A549 (cell line): ENCODE results near the gene PIM1. TPM values are rescaled to one million over a fixed set of nuclear protein-coding genes. Genes with fewer than 3 reads are reported as not detected.
A peak's percentile ranks its signal among the peaks of the same experiment; 100 is the strongest.

Experiments used
- ATAC-seq, 2 experiments: fragments of 200-7000 bp in 1 of 2; fragments of >200 bp in 1 of 2; cut with Nextera tagmentation in 1 of 2; cut with Tn5 transposase in 1 of 2; 3 replicates each; pipeline versions ENCODE4 v1.8.0 to v1.9.1; 2018 to 2020; ENCODE audit warnings: mild to moderate bottlenecking in 1 of 2, moderate library complexity in 1 of 2
- CTCF ChIA-PET: fragments of 300-600 bp; sonication (Branson Sonifier 250); formaldehyde crosslinking; extraction: SDS; loops from one replicate; lab custom pipeline; 2021; ENCODE audit warnings: antibody characterized with exemption, inconsistent platforms; lab: Yijun Ruan, JAX
- POLR2A ChIA-PET: fragments of 350-600 bp; formaldehyde crosslinking; extraction: SDS; loops from one replicate; lab custom pipeline; 2021; ENCODE audit warnings: antibody characterized with exemption, inconsistent platforms; lab: Yijun Ruan, JAX
- DNase-seq, 2 experiments: peaks; one replicate each; pipeline versions ENCODE4 v3.0.0 to v3.0.0-alpha.2; 2011 to 2016; ENCODE audit warnings: low read depth in 1 of 2, low spot score in 1 of 2
- FAIRE-seq: peaks from 2 replicates; lab custom pipeline; 2011; peaks lifted over from hg19 to GRCh38; lab: Jason Lieb, UNC
- H3K27ac ChIP-seq, 2 experiments: fragments of >200 bp; sonication (Bioruptor Twin); formaldehyde crosslinking; 3 replicates each; pipeline ENCODE4 v1.5.1; 2016 to 2017
- H3K4me1 ChIP-seq: fragments of >200 bp; sonication (Bioruptor Twin); formaldehyde crosslinking; 3 replicates; pipeline ENCODE4 v1.6.1; 2016
- H3K4me2 ChIP-seq: fragments of >200 bp; sonication (Bioruptor Twin); formaldehyde crosslinking; 3 replicates; pipeline ENCODE4 v1.6.1; 2016
- H3K4me3 ChIP-seq: fragments of >200 bp; sonication (Bioruptor Twin); formaldehyde crosslinking; 3 replicates; pipeline ENCODE4 v1.5.1; 2016
- H3K9me3 ChIP-seq: fragments of >200 bp; sonication (Bioruptor Twin); formaldehyde crosslinking; 3 replicates; pipeline ENCODE4 v1.6.1; 2016
- ATOH8 ChIP-seq: fragments of 250-450 bp; sonication (Bioruptor Pico); IDR thresholded peaks from 2 replicates; pipeline ENCODE4 v1.5.0; 2020; ENCODE audit warnings: low read depth, mild to moderate bottlenecking, moderate library complexity
- BCL3 ChIP-seq: fragments of >200 bp; sonication (Bioruptor Twin); formaldehyde crosslinking; IDR thresholded peaks from 3 replicates; pipeline ENCODE4 v1.6.1; 2016
- CBX2 ChIP-seq: fragments of 200-600 bp; sonication (generic); IDR thresholded peaks from 2 replicates; pipeline ENCODE4 v1.6.1; 2016; ENCODE audit warnings: low read depth, mild to moderate bottlenecking, borderline replicate concordance
- CBX8 ChIP-seq: fragments of 200-600 bp; sonication (generic); IDR thresholded peaks from 2 replicates; pipeline ENCODE4 v1.6.1; 2016
- CHD4 ChIP-seq: fragments of 200-600 bp; sonication (generic); IDR thresholded peaks from 2 replicates; pipeline ENCODE4 v1.6.1; 2016; ENCODE audit warnings: antibody characterized with exemption, mild to moderate bottlenecking, borderline replicate concordance
- EHF ChIP-seq: fragments of 250-450 bp; sonication (Bioruptor Pico); IDR thresholded peaks from 2 replicates; pipeline ENCODE4 v1.5.0; 2020; ENCODE audit warnings: mild to moderate bottlenecking
- EHMT2 ChIP-seq: fragments of 200-600 bp; sonication (generic); IDR thresholded peaks from 2 replicates; pipeline ENCODE4 v1.6.1; 2016; ENCODE audit warnings: antibody characterized with exemption, low read depth, mild to moderate bottlenecking, moderate library complexity
- ELK1 ChIP-seq: fragments of 150-350 bp; IDR thresholded peaks from 2 replicates; pipeline ENCODE4 v1.6.1; 2014; ENCODE audit warnings: low read depth, mild to moderate bottlenecking, low read length
- ESRRA ChIP-seq: fragments of 150-350 bp; IDR thresholded peaks from 2 replicates; pipeline ENCODE4 v1.6.1; 2014; ENCODE audit warnings: mild to moderate bottlenecking, low read length, borderline replicate concordance
- FOXS1 ChIP-seq: fragments of 250-450 bp; sonication (Bioruptor Pico); IDR thresholded peaks from 2 replicates; pipeline ENCODE4 v1.5.0; 2020; ENCODE audit warnings: mild to moderate bottlenecking, moderate library complexity
- HEYL ChIP-seq: fragments of 250-450 bp; sonication (Bioruptor Pico); IDR thresholded peaks from 2 replicates; pipeline ENCODE4 v1.8.0; 2021; ENCODE audit warnings: mild to moderate bottlenecking, moderate library complexity
- HMGXB4 ChIP-seq: fragments of 250-450 bp; sonication (Bioruptor Pico); IDR thresholded peaks from 2 replicates; pipeline ENCODE4 v1.5.0; 2021; ENCODE audit warnings: mild to moderate bottlenecking, moderate library complexity, borderline replicate concordance
- HOXA7 ChIP-seq: fragments of 250-450 bp; sonication (Bioruptor Pico); IDR thresholded peaks from 2 replicates; pipeline ENCODE4 v1.5.0; 2020; ENCODE audit warnings: mild to moderate bottlenecking, moderate library complexity
- HOXB5 ChIP-seq: fragments of 250-450 bp; sonication (Bioruptor Pico); IDR thresholded peaks from 2 replicates; pipeline ENCODE4 v1.5.0; 2020; ENCODE audit warnings: mild to moderate bottlenecking, moderate library complexity
- JUN ChIP-seq, 2 experiments: fragments of >200 bp; sonication (Bioruptor Twin); formaldehyde crosslinking; IDR thresholded peaks; 2 replicates in 1 of 2; 3 replicates in 1 of 2; pipeline ENCODE4 v1.6.1; 2016 to 2017
- JUNB ChIP-seq: fragments of >200 bp; sonication (Bioruptor Twin); formaldehyde crosslinking; IDR thresholded peaks from 2 replicates; pipeline ENCODE4 v1.6.1; 2016
- KDM1A ChIP-seq: fragments of 200-600 bp; sonication (generic); IDR thresholded peaks from 2 replicates; pipeline ENCODE4 v1.6.1; 2016; ENCODE audit warnings: low read depth, mild to moderate bottlenecking
- KDM5A ChIP-seq: fragments of 200-600 bp; sonication (generic); IDR thresholded peaks from 2 replicates; pipeline ENCODE4 v1.6.1; 2016; ENCODE audit warnings: antibody characterized with exemption, mild to moderate bottlenecking
- MAFK ChIP-seq: fragments of 450-650 bp; IDR thresholded peaks from 2 replicates; pipeline ENCODE4 v1.6.1; 2014; ENCODE audit not compliant: partially characterized antibody
- MAX ChIP-seq: IDR thresholded peaks from 2 replicates; pipeline ENCODE4 v1.6.1; 2012
- MAZ ChIP-seq: fragments of 150-350 bp; IDR thresholded peaks from 2 replicates; pipeline ENCODE4 v1.6.1; 2014; ENCODE audit warnings: antibody characterized with exemption, low read depth, low read length, borderline replicate concordance
- MYC ChIP-seq: IDR thresholded peaks from 2 replicates; pipeline ENCODE4 v1.6.1; 2012; ENCODE audit warnings: mild to moderate bottlenecking, inconsistent platforms, low read length, improper control_type of control experiment, borderline replicate concordance
- NFE2L2 ChIP-seq: fragments of 150-350 bp; conservative IDR thresholded peaks from 2 replicates; pipeline ENCODE4 v1.6.1; 2014; ENCODE audit warnings: low read length
- NPAS2 ChIP-seq: fragments of 250-450 bp; sonication (Bioruptor Pico); IDR thresholded peaks from 2 replicates; pipeline ENCODE4 v1.8.0; 2022; ENCODE audit warnings: mild to moderate bottlenecking, moderate library complexity, borderline replicate concordance
- NR3C1 ChIP-seq: fragments of >200 bp; sonication (Bioruptor Twin); formaldehyde crosslinking; IDR thresholded peaks from 3 replicates; pipeline ENCODE4 v1.6.1; 2017
- PBX3 ChIP-seq: IDR thresholded peaks from 2 replicates; pipeline ENCODE4 v1.6.1; 2012
- POLR2A ChIP-seq: IDR thresholded peaks from 2 replicates; pipeline ENCODE4 v1.6.1; 2012; ENCODE audit warnings: mild to moderate bottlenecking, low read length
- REST ChIP-seq: fragments of 200-600 bp; sonication (generic); IDR thresholded peaks from 2 replicates; pipeline ENCODE4 v1.6.1; 2016; ENCODE audit warnings: antibody characterized with exemption, mild to moderate bottlenecking, moderate library complexity
- RNF2 ChIP-seq: fragments of 200-600 bp; sonication (generic); IDR thresholded peaks from 2 replicates; pipeline ENCODE4 v1.6.1; 2016; ENCODE audit warnings: low read depth, mild to moderate bottlenecking, antibody characterized with exemption, moderate library complexity, borderline replicate concordance
- SMC3 ChIP-seq: fragments of >200 bp; sonication (Bioruptor Twin); formaldehyde crosslinking; IDR thresholded peaks from 3 replicates; pipeline ENCODE4 v1.6.1; 2018; ENCODE audit warnings: inconsistent platforms
- ZC3H11A ChIP-seq: fragments of 450-650 bp; IDR thresholded peaks from 2 replicates; pipeline ENCODE4 v1.6.1; 2014; ENCODE audit warnings: antibody characterized with exemption, mild to moderate bottlenecking
- ZFP36 ChIP-seq: fragments of 450-650 bp; IDR thresholded peaks from 2 replicates; pipeline ENCODE4 v1.6.1; 2014; ENCODE audit warnings: borderline replicate concordance; ENCODE audit not compliant: partially characterized antibody
- ZSCAN20 ChIP-seq: fragments of 250-450 bp; sonication (Bioruptor Pico); IDR thresholded peaks from 2 replicates; pipeline ENCODE4 v1.8.0; 2022; ENCODE audit warnings: mild to moderate bottlenecking, moderate library complexity
- WGBS: methylation state at CpG from one replicate; pipeline ENCODE4 v1.1.6; 2017; ENCODE audit errors: missing lambda C conversion rate; 5-methylcytosine and 5-hydroxymethylcytosine counted together
- polyA plus RNA-seq, 4 experiments: library from polyadenylated mRNA; depleted of rRNA in 3 of 4; stranded (reverse); fragments of >200 nt; fragmentation: RNase III in 1 of 4; extraction: RNeasy Plus Mini Kit Qiagen cat#74134 plus additional on column Dnase treatment in 1 of 4; gene quantifications; 2 replicates in 3 of 4; 3 replicates in 1 of 4; pipeline ENCODE4 v1.2.3, GENCODE V29; 2011 to 2017

Gene PIM1
- polyA plus RNA-seq, 2 of the 4 experiments (the other 2 are of a cell fraction) = 15.4 to 19.0 TPM

- peaks cover 87% of the 10 kb centered on the region for H3K4me1 ChIP-seq
- DNase-seq = peak in 1 of 2 experiments; percentile 72
- no peak for FAIRE-seq
- ChIA-PET POLR2A (interaction anchor here (1.0 to 1.9 kb wide), 6 partner anchors 28 to 75 kb away, joined by 3 to 18 read pairs (median 6); partner anchors contain the start of gene PIM1), CTCF (interaction anchor here (0.7 to 9.5 kb wide), 8 partner anchors 15 to 112 kb away, joined by 3 to 47 read pairs (median 7); no protein-coding TSS in a partner anchor)
- no peaks in the 10 kb centered on the region for H3K9me3 ChIP-seq
- H3K4me3 ChIP-seq = no peak overlapping the region
- ATAC-seq = peak; percentile 3 to 7; a peak in 3 of 6 replicates
- peak overlapping the region; percentile 83 to 93 for H3K27ac ChIP-seq
- WGBS = 9% methylated on average over 3 of the region's 3 CpGs
- H3K4me2 ChIP-seq = peak overlapping the region; percentile 74
- no peak for TF ChIP-seq NFE2L2
- TF ChIP-seq HEYL = no peak
- no peak for TF ChIP-seq ATOH8 (CRISPR knock-in tag)
- no peak for TF ChIP-seq MYC
- TF ChIP-seq ZC3H11A = no peak
- TF ChIP-seq NR3C1 = no peak
- TF ChIP-seq BCL3 = no peak
- TF ChIP-seq ELK1 = no peak
- TF ChIP-seq CBX2 = no peak
- TF ChIP-seq JUN (IDR thresholded peaks at IDR 0.05) = peak in 1 of 2 experiments; percentile 44; a peak in 1 of 5 replicates
- TF ChIP-seq PBX3 = no peak
- TF ChIP-seq CBX8 = no peak
- no peak for TF ChIP-seq RNF2
- no peak for TF ChIP-seq HMGXB4
- no peak for TF ChIP-seq HOXB5
- no peak for TF ChIP-seq ZFP36
- TF ChIP-seq FOXS1 (CRISPR knock-in tag) = no peak
- no peak for TF ChIP-seq ESRRA
- TF ChIP-seq MAFK = no peak
- no peak for TF ChIP-seq CHD4
- no peak for TF ChIP-seq KDM5A
- peak; percentile 64 for TF ChIP-seq REST
- no peak for TF ChIP-seq ZSCAN20 (CRISPR knock-in tag)
- TF ChIP-seq NPAS2 (CRISPR knock-in tag) = no peak
- TF ChIP-seq KDM1A = no peak
- TF ChIP-seq EHF (CRISPR knock-in tag) = no peak
- TF ChIP-seq POLR2A = no peak
- TF ChIP-seq HOXA7 (CRISPR knock-in tag) = 0 out of 2 replicates have a peak, but pooled peaks have one; percentile 81
- no peak for TF ChIP-seq MAX
- TF ChIP-seq EHMT2 = no peak
- no peak for TF ChIP-seq MAZ
- TF ChIP-seq JUNB = no peak
- no peak for TF ChIP-seq SMC3
Observed at GRCh38 chr6:37130704-37131103, 39.2 kb upstream of the PIM1 start.
